Measurements from ENCODE around the gene SAP30BP. TPM values are rescaled to one million over a fixed set of nuclear protein-coding genes. Genes with fewer than 3 reads are reported as not detected.

SAP30BP gene
- total RNA-seq, 1 experiment from 2014 or later, result 89.7 TPM

- H3K27me3 ChIP-seq (ENCODE audit: insufficient read depth, low read length), result no peaks in the 10 kb centered on the region
- no peak overlapping the region for H3K23ac ChIP-seq (ENCODE audit: insufficient read length, low read depth, low read length)
- H3K79me2 ChIP-seq (ENCODE audit: insufficient read depth, low read length), result no peaks in the 10 kb centered on the region
- no peaks in the 10 kb centered on the region for H3K9me3 Mint-ChIP-seq
- TF ChIP-seq, protein P1, sequence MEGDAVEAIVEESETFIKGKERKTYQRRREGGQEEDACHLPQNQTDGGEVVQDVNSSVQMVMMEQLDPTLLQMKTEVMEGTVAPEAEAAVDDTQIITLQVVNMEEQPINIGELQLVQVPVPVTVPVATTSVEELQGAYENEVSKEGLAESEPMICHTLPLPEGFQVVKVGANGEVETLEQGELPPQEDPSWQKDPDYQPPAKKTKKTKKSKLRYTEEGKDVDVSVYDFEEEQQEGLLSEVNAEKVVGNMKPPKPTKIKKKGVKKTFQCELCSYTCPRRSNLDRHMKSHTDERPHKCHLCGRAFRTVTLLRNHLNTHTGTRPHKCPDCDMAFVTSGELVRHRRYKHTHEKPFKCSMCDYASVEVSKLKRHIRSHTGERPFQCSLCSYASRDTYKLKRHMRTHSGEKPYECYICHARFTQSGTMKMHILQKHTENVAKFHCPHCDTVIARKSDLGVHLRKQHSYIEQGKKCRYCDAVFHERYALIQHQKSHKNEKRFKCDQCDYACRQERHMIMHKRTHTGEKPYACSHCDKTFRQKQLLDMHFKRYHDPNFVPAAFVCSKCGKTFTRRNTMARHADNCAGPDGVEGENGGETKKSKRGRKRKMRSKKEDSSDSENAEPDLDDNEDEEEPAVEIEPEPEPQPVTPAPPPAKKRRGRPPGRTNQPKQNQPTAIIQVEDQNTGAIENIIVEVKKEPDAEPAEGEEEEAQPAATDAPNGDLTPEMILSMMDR (conservative IDR thresholded peaks at IDR 0.05), result no peak
- peak; percentile 24 for DNase-seq
- no peak overlapping the region for H2BK5ac ChIP-seq (ENCODE audit: insufficient read length, low read length)
- H3K23me2 ChIP-seq (ENCODE audit: insufficient read length, low read depth, low read length, poor library complexity, severe bottlenecking), result no peaks in the 10 kb centered on the region
- no peaks in the 10 kb centered on the region for H3K36me3 Mint-ChIP-seq (ENCODE audit: insufficient read depth in 1 of 3, low read depth in 3 of 3)
- H4K5ac ChIP-seq (ENCODE audit: insufficient read length, low read depth, low read length), result no peak overlapping the region
- H4K91ac ChIP-seq (ENCODE audit: insufficient read length, low read depth, low read length), result no peak overlapping the region
- H2BK120ac ChIP-seq (ENCODE audit: low read depth, low read length, poor library complexity, severe bottlenecking), result no peak overlapping the region
- no peak overlapping the region for H3K9ac ChIP-seq (ENCODE audit: extremely low read depth, insufficient read length, low read length)
- no peaks in the 10 kb centered on the region for H3K4me1 ChIP-seq (ENCODE audit: insufficient read depth, low read length)
- H3K56ac ChIP-seq (ENCODE audit: insufficient read length, low read depth, low read length), result no peak overlapping the region
- no peaks in the 10 kb centered on the region for H4K20me1 ChIP-seq (ENCODE audit: control insufficient read depth, insufficient read depth, insufficient read length)
- no peak overlapping the region for H3K4me2 ChIP-seq (ENCODE audit: insufficient read depth, insufficient read length, low read length)
- H3K79me1 ChIP-seq (ENCODE audit: insufficient read depth, low read depth, low read length, poor library complexity, severe bottlenecking), result no peaks in the 10 kb centered on the region
- H2BK15ac ChIP-seq (ENCODE audit: low read depth, low read length), result no peak overlapping the region
- H3K4me1 Mint-ChIP-seq, result 0 out of 4 replicates have a peak, but pooled peaks cover 0 to 3% of the 10 kb centered on the region in 2 experiments
- peak overlapping the region in 1 of 3 experiments; percentile 30; a peak in 1 of 7 replicates for H3K27ac Mint-ChIP-seq
- no peak overlapping the region for H2AK5ac ChIP-seq (ENCODE audit: insufficient read length, low read length)
- H2BK20ac ChIP-seq (ENCODE audit: low read depth, low read length, poor library complexity, severe bottlenecking), result no peak overlapping the region
- H3K14ac ChIP-seq (ENCODE audit: insufficient read depth, low read length), result no peak overlapping the region; the same call in 1 of the 2 replicates
- H3K18ac ChIP-seq (ENCODE audit: insufficient read length, low read depth, low read length), result no peak overlapping the region
- H3K4me3 Mint-ChIP-seq, result no peak overlapping the region; a peak in 1 of 5 replicates
- H3K27me3 Mint-ChIP-seq (ENCODE audit: low read depth), result no peaks in the 10 kb centered on the region
- no peak overlapping the region for H2AFZ ChIP-seq (ENCODE audit: low read length)
- H3K4ac ChIP-seq (ENCODE audit: low read depth, low read length), result no peak overlapping the region
- H2BK12ac ChIP-seq (ENCODE audit: insufficient read length, low read depth, low read length), result no peak overlapping the region
- no CpG with 5 or more reads among the region's 31 CpGs for WGBS (ENCODE audit: extremely low coverage, insufficient read length, low lambda C conversion rate)
- no peaks in the 10 kb centered on the region for H3K9me3 ChIP-seq (ENCODE audit: control insufficient read depth, low read depth, low read length)
- no peak overlapping the region for H4K8ac ChIP-seq (replicated peaks; ENCODE audit: insufficient read length, low read depth, low read length)
- H3K27ac ChIP-seq (ENCODE audit: insufficient read length, low read depth, low read length), result no peak overlapping the region
- H3T11ph ChIP-seq (ENCODE audit: low read length), result no peak overlapping the region
Observed at GRCh38 chr17:75731716-75732498, 64.8 kb downstream of the SAP30BP start.

All from H9 (cell line).